PC-9 (cell line): ENCODE measurements around the gene BTBD19.

Source experiments
- CTCF ChIP-seq: fragments of 200-600 bp; sonication (generic); conservative IDR thresholded peaks from 2 replicates; pipeline ENCODE4 v1.6.1; 2017; ENCODE audit warnings: mixed run types, antibody characterized with exemption, mild to moderate bottlenecking, moderate library complexity
- EZH2 ChIP-seq: fragments of 200-600 bp; sonication (generic); IDR thresholded peaks from 2 replicates; pipeline ENCODE4 v1.8.0; 2017; ENCODE audit warnings: antibody characterized with exemption, low read depth

GRCh38 chr1:44855742-44856141 is 47.4 kb downstream of the BTBD19 start:
- TF ChIP-seq CTCF (no peak), EZH2 (no peak)
